ENCODE measurements around the gene XKR3.
"Not testable (repeated sequence)": the region's sequence is repeated elsewhere in the genome, so short reads cannot be mapped to it uniquely, and the experiment has no call there.

The XKR3 gene

GRCh38 chr22:16803255-16803917, 21.8 kb downstream of the XKR3 start:
- no peak for DNase-seq

GRCh38 chr22:16801571-16801970, 23.6 kb downstream of the XKR3 start:
- no peak for DNase-seq

DNA sequence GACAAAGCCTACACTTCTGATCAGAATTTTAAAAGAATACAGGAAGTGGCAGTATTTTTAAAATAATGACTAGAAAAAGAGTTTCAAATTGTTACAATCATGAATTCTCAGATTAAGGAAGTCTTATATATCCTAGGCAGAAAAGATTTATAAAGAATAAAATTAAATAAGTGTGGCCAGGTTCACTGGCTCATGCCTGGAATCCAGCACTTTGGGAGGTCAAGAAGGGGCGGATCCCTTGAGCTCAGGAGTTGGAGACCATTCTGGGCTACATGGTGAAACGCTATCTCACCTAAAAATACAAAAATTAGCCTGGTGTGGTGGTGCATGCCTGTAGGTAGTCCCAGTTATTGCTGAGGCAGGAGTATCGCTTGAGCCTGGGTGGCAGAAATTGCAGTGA, 24.1 kb downstream of the XKR3 start:
- DNase-seq, result no peak

GRCh38 chr22:16800358-16800757, 24.9 kb downstream of the XKR3 start:
- no peak for DNase-seq

DNA sequence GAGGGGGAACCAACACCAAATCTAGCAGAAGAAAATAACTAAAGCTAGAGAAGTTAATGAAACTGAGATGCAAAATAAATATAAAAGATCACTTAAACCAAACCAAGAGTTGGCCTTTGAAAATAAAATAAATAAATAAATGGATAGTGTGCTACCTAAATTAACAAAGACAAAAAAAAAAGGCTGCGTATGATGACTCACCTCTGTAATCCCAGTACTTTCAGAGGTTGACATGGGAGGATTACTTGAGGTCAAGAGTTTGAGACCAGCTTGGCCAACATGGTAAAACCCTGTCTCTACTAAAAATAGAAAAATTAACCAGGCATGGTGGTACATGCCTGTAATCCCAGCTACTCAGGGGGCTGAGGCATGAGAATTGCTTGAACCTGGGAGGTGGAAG, 29.7 kb downstream of the XKR3 start:
- DNase-seq, result not testable (repeated sequence)

DNA sequence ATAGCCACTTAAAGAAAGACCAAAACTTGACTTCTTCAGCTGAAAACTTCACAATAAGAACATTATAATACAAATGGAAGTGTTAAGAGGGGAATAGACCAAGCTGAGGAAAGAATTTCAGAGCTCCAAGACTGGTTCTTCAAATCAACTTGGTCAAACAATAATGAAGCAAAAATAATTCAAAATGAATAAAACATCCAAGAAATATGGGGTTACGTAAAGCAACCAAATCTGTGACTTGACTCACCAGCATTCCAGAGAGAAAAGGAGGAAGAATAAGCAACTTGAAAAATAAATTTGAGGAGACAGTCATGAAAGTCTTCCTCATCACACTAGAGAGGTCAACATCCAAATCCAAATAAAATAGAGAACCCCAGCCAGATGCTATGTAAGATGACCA, 31.4 kb downstream of the XKR3 start:
- DNase-seq, result no peak

DNA sequence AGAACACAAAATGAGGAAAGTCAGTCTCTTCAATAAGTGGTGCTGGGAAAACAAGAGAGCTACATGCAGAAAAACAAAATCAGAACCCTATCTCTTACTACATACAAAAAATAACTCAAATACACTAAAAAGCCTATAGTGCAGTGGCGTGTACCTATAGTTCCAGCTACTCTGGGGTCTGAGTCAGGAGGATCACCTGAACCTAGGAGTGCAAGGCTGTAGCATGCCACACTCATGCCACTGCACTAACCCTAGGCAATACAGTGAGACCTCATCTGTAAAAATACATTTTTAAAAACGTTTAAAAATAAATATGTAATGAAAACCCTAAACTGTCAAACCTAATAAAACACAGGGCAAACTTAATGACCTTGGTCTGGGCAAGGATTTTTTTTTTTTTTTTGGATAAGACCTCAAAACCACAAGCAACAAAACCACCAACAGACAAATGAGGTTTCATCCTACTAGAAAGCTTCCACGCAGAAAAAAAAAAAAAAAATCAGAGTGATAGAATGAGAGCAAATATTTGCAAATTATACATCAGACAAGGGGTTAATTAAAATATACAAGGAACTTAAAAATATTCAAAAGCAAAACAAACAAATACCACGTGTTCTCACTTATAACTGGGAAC, 35.2 kb downstream of the XKR3 start:
- no peak for DNase-seq

DNA sequence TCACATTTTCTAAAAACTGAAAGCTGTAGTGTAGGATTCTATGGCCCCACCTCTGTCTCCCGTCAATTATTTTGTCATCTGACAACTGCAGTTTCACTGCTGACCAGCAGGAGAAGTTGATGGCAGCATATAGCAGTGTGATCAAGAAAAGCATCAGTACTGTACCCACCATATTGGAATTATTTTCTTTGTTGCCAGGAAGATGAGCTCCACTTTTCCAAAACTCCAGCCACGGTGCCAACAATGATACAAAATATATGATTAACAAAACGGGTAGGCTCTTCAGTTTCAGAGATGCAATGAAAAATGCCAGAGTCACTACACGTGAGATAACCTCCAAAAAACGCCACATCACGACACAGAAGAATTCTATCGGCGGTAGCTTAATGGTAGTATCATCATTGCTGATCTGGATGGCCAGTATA, 41.3 kb downstream of the XKR3 start:
- DNase-seq, result no peak

DNA sequence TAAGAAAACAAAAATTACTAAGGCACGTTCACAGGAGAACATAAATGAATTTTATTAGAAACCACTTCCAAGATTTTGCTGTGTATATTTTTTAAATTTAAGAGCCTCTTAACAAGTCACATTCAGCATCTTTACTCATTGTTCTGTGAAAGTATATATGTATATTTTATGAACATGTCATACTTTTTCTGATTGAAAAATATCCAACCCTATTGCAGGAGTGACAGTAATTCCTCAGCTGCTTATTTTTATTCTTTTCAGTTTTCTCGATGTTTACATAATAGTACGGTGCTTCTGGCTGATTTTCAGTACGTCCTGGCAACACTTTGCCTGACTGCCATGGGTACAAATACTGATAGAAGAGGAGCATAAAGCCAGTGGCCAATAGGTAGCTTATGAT, 41.8 kb downstream of the XKR3 start:
- no peak for DNase-seq

DNA sequence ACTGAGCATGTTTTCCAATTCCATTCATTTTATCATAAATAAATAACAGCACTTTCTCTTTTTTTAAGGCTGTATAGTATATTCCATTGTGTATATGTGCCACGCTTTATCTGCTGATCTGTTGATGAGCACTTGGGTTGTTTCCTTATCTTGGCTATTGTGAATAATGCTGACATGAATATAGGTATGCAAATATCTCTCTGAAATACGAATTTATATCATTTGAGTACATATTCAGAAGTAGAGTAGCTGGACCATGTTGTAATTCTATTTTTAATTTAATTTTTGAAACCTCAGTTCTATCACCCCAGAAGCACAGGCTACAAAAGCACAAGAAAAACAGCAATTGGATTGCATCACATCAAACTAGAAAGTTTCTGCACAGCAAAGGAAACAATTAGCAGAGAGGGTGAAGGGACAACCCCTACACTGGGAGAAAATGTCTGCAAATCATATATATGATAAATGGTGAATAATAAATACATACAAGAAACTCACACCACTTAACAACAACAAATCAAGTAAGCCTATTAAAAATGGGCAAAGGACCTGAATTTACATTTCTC, 43.4 kb downstream of the XKR3 start:
- no peak for DNase-seq

DNA sequence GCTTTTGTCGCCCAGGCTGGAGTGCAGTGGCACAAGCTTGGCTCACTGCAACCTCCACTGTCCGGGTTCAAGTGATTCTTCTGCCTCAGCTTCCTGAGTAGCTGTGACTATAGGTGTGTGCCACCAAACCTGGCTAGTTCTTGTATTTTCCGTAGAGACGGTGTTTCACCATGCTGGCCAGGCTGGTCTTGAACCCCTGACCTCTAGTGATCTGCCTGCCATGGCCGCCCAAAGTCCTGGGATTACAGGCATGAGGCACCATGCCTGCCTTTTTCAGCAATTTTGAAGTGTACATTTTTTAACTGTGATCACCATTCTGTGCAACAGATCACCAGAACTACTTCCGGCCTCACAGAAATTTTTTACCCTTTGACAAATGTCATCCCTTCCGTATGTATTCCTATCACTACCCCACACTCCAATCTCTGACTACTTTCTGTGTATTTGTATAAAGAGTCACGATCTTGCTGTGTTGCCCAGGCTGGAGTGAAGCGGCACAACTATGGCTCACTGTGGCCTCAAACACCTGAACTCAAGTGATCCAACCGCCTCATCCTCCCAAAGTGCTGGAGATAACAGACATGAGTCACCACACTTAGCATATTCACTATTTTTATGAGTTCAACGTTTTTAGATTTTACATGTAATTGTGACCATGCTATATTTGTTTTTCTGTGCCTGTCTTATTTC, 44.0 kb downstream of the XKR3 start:
- no peak for DNase-seq

DNA sequence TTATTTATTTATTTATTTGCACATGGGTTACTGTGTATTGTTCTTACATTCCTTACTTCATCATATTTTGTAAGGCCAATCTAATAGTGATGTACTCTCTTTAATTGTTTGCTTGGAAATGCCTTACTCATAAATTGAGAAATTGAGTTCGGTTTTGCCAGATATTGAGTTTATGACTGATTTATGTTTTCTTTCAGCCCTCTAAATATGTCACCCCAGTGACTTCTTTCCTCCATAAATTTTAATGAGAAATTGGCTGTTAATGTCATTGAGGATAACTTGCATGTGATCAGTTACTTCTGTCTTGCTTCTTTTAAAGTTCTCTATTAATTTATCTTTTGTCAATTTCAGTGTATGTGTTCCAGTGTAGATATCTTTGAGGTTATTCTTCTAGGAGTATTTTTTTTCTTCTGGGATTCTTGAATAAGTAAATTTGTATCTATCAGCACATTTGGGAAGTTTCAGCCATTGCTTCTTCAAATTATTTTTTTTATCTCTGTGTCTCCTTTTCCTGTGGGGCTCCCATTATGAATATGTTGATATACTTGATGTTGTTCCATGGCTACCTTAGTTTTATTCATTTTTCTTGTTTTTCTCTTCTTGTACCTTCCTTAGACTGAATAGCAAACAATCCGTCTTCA, 47.8 kb downstream of the XKR3 start:
- no peak for DNase-seq

GRCh38 chr22:16776080-16776479, 49.1 kb downstream of the XKR3 start:
- no peak for DNase-seq

DNA sequence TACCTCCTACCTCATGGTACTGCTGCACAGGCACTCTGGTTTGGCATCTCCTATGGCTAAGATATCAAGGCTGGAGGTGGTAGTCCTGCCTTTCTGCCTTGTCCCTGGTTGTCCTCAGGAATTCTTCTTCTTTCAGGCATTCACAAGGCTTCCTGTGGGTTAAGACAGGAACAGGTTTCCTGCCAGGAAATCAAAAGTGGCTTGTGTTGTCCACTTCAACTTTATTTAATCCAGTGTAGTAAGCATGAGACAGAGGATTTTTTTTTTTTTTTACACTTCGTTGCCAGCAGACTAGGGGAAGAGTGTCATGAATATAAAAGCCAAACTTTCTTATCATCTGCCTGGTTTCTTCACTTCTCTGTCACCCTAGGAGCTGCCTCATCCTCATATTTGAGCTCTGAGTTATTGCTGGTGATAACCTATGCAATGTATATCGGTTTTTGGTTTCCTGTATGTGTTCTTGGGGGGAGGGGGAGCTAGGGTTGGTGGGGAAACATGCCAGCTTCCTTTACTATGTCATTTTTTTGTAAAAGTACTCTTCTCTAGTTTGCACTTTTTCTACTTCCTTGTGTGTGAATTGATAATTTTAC, 50.2 kb downstream of the XKR3 start:
- no peak for DNase-seq

GRCh38 chr22:16771569-16771968, 53.6 kb downstream of the XKR3 start:
- DNase-seq, result not testable (repeated sequence)

GRCh38 chr22:16767927-16768326, 57.3 kb downstream of the XKR3 start:
- DNase-seq, result not testable (repeated sequence)

DNA sequence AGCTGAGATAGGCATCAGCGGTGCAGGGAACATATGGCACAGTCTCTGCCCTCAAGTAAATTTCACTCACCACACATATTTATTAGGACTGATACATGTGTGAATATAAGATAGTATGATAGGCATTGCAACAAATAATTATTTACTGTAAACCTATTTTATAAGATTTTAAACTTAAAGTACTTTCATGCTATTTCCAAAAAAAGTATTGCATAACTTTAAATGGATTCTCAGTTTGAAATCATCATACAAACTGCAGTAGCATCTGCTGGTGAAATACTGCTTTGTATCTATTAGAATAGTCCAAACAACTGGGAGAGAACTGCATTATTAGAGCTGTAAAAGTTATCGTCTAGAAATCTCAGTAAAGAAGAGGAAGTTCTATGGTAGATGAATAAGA, 63.0 kb downstream of the XKR3 start:
- DNase-seq, result not testable (repeated sequence)

GRCh38 chr22:16760416-16760815, 64.8 kb downstream of the XKR3 start:
- DNase-seq, result not testable (repeated sequence)

DNA sequence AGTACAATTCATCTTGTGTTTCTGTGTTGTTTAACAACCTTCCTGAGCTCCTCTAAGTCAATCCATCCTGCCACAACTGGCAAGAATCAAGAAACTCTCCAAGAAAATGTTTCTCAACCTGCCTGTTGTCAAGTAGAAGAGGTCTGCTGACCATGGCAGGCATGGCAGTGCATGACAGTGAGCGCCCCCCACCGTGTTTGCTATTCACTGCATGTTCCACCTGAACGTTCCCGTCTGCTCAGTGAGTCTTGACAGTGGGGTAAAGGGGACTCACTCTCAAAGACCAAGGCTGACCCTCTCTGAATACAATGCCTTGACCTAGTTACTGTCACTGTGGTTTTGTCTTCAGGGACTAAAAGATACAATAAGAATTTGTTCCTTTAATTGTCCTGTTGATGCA, 75.9 kb downstream of the XKR3 start:
- not testable (repeated sequence) for DNase-seq

DNA sequence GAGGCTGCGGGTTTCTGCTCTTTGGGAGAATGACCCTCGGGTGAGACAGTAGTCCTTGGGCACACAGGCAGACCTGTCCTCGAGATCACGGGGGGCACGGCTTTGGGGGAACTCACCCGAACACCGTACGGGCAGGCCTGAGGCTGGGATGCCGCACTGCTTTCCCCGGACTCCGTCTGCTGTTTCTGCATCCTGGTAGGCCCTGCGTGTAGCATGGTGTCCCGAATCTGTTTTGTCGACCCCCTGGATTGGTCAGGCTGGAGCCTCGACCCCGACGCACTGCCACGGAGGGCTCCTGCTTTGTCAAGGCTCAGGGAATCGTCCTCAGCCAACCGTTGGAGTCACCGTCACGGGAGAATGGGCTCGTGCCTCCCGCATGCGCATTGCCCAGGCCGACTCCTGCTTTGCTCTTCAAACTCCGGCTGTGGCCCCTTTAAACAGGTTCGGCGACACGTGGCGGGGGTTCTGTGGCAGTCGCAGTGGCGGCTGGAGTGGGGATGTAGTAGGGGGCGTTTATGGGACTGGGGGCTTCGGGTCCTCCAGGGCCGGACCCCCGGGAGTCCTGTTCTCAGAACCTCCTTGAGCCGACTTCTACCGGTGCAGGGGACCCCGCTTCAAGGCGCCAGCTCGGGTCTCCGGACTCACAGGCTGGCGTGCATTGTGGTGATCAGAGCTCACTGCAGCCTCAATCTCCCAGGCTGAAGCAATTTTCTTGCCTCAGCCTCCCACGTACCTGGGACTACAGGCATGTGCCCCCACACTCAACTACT, 76.9 kb downstream of the XKR3 start:
- not testable (repeated sequence) for DNase-seq

- not testable (repeated sequence) for DNase-seq
These were observed 77.7 kb downstream of the XKR3 start for GRCh38 chr22:16747266-16748159.
